D721Med (cell line): ENCODE data around the gene TRMT2A.

Experiments used
- DNase-seq: peaks from one replicate; pipeline ENCODE4 v3.0.0; 2011; ENCODE audit warnings: low spot score; ENCODE audit not compliant: insufficient read length
- FAIRE-seq: peaks from 2 replicates; lab custom pipeline; 2011; peaks lifted over from hg19 to GRCh38; lab: Jason Lieb, UNC
- TF ChIP-seq, protein P1 (sequence below): IDR thresholded peaks from 2 replicates; pipeline ENCODE4 v1.5.1; 2012; ENCODE audit warnings: mild to moderate bottlenecking, control low read depth; ENCODE audit not compliant: insufficient read depth; ENCODE audit errors: missing control alignments

The TRMT2A gene

DNA sequence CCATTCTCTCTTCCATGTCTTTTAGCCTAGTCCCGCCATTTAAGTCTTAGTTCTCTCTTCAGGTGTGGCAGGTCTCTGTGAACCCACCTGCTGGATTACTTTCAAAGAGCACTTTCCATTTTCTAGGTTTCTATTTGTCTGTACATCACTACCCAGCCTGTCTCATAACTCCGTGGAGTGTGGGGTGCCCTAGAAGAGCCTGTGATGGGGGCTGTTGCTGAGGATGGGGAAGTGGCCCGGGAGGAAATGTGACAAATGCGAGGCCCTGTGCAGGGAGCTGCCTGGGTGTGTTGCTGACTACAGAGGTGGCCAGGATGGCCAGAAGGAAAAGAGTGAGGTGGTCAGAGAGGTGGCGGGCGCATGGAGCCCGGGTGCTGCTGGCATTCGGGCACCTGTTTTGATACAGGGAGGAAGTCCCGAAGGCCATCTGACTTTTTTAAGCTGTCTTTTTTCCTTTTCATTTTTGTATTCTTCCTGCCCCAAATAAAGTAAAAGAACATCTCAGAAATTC is 26.2 kb downstream of the TRMT2A start:
- no peak for FAIRE-seq
- TF ChIP-seq, protein P1, sequence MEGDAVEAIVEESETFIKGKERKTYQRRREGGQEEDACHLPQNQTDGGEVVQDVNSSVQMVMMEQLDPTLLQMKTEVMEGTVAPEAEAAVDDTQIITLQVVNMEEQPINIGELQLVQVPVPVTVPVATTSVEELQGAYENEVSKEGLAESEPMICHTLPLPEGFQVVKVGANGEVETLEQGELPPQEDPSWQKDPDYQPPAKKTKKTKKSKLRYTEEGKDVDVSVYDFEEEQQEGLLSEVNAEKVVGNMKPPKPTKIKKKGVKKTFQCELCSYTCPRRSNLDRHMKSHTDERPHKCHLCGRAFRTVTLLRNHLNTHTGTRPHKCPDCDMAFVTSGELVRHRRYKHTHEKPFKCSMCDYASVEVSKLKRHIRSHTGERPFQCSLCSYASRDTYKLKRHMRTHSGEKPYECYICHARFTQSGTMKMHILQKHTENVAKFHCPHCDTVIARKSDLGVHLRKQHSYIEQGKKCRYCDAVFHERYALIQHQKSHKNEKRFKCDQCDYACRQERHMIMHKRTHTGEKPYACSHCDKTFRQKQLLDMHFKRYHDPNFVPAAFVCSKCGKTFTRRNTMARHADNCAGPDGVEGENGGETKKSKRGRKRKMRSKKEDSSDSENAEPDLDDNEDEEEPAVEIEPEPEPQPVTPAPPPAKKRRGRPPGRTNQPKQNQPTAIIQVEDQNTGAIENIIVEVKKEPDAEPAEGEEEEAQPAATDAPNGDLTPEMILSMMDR: no peak
- DNase-seq: no peak

DNA sequence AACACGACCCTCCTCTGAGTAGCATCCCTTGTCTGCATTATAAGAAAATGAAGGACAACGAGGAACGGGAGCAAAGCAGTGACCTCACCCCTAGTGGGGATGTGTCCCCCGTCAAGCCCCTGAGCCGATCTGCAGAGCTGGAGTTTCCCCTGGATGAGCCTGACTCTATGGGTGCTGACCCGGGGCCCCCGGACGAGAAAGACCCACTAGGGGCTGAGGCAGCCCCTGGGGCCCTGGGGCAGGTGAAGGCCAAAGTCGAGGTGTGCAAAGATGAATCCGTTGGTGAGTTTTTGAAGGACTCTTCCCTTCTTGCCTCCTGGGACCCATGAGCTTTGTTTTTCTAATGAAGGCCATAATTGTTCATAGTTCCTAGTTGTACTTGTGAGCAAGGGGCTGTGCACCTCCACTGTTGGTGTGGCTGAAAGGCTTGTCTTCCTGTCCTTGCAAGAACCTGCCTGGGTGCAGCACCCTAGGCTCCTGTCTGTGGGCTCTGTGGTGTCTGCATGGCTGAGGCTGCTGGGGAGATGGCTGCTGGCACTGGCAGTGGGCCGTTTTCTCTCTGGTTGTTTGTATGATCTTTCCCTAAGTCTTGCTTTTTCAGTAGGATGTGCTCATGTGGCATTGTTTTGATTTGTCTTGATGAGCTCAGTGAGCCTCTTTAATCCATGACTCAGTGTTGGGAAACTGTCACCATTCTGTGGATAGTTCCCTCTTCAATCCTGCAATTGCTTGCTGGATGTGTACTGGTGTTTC is 26.9 kb downstream of the TRMT2A start:
- TF ChIP-seq, protein P1: no peak
- FAIRE-seq (no peak), DNase-seq (no peak)

DNA sequence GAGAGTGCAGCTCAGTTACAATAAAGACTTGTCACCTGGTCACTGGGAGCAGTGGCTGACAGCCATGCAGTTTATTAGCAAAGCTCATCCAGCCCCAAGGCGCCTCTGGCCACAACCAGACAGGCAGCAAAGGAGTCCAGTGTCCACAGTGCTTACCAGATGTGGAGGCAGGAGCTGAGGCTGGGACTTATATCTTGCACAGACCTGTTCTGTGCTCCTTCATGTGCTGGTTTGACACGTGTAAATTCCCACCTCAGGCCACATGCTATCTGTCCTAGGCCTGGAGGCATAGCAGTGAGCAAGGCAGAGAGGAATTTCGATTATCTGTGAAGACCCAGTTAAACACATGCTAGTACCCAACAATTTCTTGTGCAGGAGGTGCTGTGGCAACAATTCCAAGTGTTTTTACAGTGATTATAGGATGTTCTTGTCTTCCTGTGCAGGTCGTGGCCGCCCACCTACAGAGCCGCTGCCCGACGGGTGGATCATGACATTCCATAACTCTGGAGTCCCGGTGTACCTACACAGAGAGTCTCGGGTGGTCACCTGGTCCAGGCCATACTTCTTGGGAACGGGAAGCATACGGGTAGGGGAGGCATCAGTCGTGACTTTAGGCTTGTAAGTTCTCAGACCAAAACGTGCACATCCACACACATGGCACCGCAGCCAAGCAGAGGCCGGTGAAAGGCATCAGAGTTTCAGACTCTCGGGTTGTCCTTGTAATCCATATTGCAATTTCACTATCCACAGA is 27.6 kb downstream of the TRMT2A start:
- DNase-seq (no peak), FAIRE-seq (no peak)
- TF ChIP-seq, protein P1: no peak

DNA sequence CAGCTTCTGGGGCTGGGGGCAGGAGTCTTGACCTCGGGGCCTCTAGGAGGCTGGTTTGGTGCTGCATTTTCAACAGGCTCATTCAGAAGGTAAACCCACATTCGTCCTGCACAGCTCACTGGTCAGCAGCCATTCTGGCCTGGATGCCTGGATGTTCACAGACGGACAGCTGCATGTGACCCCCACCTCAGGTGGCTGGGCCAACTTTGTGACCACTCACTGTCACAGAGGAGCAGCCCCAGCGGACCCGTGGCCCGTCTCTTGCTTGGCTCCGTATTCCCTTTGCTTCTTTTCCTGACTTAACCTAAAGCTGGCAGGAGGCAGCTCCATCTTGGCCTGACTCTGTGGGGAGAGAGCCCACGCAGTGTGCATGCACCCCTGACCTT is 28.8 kb downstream of the TRMT2A start:
- TF ChIP-seq, protein P1: no peak
- DNase-seq (no peak), FAIRE-seq (no peak)

DNA sequence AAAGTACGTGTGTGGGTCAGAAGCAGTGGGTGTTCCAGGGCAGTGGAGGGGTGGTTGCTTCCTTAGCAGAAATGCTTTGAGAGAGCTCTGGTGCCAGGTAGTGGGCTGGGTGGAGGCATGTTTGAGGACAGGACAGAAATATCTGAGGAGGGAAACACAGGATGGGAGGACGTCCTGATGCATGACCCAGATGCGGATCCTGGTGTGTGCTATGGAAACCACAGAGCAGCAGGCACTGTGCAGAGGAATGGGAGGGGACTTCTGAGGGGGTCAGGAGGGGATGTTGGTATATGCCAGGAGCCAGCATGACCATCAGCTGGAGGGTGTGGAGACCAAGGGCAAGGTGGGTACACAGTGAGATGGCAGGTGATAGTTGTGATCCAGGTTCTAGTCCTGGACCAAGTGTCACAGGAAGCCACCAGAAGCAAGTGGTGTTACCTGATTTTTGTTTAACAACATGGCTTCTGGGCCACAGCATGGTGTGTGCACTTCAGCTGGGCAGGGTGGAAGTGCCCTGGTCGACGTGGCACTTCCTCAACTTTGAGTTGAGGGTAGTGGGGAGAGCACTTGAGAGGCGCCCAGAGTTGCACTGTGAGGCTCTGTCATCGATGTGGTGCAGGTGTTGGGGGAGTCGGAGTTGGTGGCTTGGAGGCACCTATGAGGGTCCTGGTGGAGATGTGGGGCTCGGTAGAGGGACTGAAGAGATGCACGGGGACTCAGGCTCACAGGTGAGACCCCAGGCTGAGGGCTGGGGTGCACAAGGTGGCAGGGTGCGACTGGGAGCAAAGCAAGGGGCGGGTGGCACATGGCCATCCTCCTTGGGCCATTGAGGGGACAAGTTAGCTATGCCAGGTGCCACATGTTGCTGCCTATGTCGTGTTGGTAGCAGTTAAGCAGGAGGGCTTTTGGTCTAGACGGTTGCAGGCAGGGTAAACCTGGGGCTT is 29.4 kb downstream of the TRMT2A start:
- DNase-seq: no peak
- TF ChIP-seq, protein P1: no peak
- FAIRE-seq: no peak

DNA sequence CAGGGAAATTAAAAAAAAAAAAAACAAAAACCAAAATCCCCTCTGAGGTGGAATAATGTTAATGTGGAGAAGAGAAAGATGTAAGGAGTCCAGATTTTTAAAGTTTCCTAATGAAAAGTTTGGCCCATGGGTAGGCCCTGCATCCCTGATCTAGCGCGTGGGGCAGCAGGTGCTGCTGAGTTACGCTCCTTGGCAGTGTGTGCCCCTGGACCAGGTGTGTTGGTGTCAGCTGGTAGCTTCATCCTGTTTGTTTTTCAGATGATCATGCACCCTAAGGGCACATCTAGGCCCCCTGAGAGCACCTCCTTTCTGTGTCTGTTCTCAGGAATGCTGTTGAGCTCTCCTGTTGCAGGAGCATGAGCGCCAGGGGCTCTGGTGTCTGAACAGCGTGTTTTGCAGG is 30.3 kb downstream of the TRMT2A start:
- FAIRE-seq (no peak), DNase-seq (no peak)
- TF ChIP-seq, protein P1: no peak
